ENCODE measurements around the gene OR2T11.
"Not testable (repeated sequence)": the region's sequence is repeated elsewhere in the genome, so short reads cannot be mapped to it uniquely, and the experiment has no call there.

The OR2T11 gene

DNA sequence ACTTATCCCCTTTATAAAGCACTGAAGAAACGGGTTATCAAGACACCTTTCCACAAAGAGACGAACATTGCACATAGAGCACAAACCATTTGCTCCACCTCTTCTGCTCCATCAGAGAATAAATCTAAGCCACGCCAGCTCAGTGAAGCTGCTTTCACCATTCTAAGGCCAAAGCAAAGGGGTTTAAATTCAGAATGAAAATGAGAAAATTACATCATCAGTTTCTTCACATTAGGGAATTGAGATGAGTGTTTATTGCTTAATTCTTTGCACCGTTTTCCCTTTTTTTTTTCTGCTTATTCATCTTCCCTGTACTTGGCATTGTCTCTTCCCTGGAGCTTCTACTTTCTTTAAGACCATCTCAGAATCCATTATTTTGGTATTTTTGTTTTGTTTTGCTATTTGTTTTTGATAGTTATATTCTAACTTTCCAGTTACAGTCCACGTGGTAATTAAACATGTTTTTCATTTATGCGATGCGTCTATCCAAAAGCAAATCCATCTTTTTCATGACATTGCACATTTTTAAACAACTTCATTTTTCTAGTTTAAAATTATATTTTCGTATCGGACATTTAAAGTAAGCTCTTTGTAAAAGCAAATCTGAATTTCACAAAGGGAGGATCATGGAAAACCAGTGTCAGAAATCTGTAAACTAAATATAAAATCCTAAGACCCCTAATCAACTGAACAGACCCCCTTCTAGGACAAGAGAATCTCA is 58.5 kb downstream of the OR2T11 start:
- DNase-seq (ENCODE audit: low read depth), result no peak
- TF ChIP-seq, protein P1, sequence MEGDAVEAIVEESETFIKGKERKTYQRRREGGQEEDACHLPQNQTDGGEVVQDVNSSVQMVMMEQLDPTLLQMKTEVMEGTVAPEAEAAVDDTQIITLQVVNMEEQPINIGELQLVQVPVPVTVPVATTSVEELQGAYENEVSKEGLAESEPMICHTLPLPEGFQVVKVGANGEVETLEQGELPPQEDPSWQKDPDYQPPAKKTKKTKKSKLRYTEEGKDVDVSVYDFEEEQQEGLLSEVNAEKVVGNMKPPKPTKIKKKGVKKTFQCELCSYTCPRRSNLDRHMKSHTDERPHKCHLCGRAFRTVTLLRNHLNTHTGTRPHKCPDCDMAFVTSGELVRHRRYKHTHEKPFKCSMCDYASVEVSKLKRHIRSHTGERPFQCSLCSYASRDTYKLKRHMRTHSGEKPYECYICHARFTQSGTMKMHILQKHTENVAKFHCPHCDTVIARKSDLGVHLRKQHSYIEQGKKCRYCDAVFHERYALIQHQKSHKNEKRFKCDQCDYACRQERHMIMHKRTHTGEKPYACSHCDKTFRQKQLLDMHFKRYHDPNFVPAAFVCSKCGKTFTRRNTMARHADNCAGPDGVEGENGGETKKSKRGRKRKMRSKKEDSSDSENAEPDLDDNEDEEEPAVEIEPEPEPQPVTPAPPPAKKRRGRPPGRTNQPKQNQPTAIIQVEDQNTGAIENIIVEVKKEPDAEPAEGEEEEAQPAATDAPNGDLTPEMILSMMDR (IDR thresholded peaks at IDR 0.05; ENCODE audit: control insufficient read depth, extremely low read depth, insufficient read depth), result no peak

DNA sequence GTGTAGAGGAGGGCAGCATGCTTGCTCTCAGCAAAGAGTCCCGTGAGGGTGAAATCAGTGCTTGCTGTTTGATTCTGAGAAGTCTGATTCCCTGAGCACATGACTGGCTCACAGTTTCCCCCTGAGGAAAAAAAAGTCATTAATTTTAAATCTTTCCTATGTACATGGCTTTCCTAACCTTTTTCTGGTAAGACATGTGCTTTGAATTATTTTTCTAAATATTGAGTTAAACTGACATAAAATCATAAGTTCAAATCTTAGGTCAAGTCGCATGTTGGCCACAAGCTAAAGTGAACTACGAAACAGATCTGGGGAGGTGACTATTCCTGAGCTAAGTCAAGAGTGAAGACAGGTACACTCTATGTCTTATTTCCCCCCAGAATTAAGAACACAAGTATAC is 60.2 kb downstream of the OR2T11 start, which contains the start of gene OR2T34:
TSS of gene OR2T34 (minus strand) at position 101 of the 400 bp plus-strand sequence. CDS start at position 101, 0 bp downstream.
- DNase-seq (ENCODE audit: low read depth); H3K4me3 ChIP-seq (ENCODE audit: low read depth, low read length): not testable (repeated sequence)

More for the DNA sequence above, 58.5 kb downstream of the OR2T11 start:
- H3K4me3 ChIP-seq (ENCODE audit: low read depth, low read length), result no peak overlapping the region

DNA sequence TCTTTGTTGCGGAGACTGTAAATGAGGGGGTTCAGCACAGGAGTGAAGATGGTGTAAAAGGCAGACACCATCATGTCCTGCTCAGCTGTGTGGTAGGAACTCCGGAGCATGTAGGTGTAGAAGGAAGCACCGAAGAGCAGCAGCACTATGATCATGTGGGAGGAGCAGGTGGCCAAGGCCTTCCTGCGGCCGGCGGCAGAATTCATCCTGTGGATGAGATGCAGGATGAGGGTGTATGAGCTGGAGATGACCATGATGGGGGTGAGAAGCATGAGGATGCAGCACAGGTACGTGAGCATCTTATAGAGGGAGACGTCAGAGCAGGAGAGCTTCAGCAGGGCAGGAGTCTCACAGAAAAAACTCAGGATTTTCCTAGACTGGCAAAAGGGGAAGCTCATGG is 61.0 kb downstream of the OR2T11 start:
- not testable (repeated sequence) for DNase-seq (ENCODE audit: low read depth); H3K4me3 ChIP-seq (ENCODE audit: low read depth, low read length)

Data from LNCaP clone FGC (cell line).